ENCODE results near the gene SACS. TPM values are rescaled to one million over a fixed set of nuclear protein-coding genes. Genes with fewer than 3 reads are reported as not detected.

SACS gene
- total RNA-seq, 1 donor from 2014 or later: 75.4 TPM

DNA sequence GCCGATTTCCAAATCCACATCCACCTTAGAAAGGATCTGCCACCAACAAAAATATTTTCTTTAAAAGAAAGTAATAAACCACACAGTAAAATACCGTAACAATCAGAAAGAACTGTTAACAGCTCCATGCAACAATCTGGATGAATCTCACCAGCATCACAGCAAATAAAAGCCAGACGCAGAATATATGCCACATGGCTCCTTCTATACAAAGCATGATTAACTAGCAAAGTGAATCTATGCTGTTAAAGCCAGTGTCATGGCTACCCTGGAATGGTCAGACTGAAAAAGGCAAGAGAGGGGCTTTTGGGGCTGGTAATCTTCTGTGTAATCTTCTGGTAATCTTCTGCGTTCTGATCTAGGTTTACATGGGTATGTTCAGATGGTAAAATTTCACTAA is 81.3 kb downstream of the SACS start:
- no peak for DNase-seq (ENCODE audit: low read depth, low spot score)
- Mint-ChIP-seq H3K36me3 (ENCODE audit: low read depth) (peaks cover 44% of the 10 kb centered on the region), H3K9me3 (peaks cover 2% of the 10 kb centered on the region), H3K27me3 (ENCODE audit: low read depth) (no peaks in the 10 kb centered on the region), H3K4me1 (peaks cover 12% of the 10 kb centered on the region), H3K27ac (ENCODE audit: unreplicated experiment) (no peak overlapping the region), H3K4me3 (no peak overlapping the region)
- TF ChIP-seq, protein P1, sequence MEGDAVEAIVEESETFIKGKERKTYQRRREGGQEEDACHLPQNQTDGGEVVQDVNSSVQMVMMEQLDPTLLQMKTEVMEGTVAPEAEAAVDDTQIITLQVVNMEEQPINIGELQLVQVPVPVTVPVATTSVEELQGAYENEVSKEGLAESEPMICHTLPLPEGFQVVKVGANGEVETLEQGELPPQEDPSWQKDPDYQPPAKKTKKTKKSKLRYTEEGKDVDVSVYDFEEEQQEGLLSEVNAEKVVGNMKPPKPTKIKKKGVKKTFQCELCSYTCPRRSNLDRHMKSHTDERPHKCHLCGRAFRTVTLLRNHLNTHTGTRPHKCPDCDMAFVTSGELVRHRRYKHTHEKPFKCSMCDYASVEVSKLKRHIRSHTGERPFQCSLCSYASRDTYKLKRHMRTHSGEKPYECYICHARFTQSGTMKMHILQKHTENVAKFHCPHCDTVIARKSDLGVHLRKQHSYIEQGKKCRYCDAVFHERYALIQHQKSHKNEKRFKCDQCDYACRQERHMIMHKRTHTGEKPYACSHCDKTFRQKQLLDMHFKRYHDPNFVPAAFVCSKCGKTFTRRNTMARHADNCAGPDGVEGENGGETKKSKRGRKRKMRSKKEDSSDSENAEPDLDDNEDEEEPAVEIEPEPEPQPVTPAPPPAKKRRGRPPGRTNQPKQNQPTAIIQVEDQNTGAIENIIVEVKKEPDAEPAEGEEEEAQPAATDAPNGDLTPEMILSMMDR (conservative IDR thresholded peaks at IDR 0.05): no peak

DNA sequence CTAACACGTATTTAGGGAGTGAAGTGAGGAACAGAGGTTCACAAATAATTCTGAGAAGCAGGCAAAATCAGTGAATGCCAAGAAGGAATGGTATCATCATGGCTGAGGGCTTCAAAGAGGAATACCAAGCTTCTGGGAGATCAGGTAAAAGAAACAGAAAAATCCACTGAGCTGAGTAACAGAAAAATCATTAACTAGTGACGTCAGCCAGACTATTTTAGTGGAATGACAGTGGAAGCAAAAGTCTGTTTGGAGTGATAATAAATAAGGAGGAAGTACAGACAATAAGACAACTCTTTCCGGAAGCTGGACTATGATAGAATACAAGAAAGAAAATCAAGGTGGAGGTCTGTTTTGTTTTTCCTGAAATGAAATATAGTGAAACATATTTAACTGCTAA is 83.5 kb downstream of the SACS start:
- H3K27me3 Mint-ChIP-seq (ENCODE audit: low read depth): no peaks in the 10 kb centered on the region
- H3K36me3 Mint-ChIP-seq (ENCODE audit: low read depth): peaks cover 51% of the 10 kb centered on the region
- H3K9me3 Mint-ChIP-seq: peaks cover 2% of the 10 kb centered on the region
- TF ChIP-seq, protein P1 (conservative IDR thresholded peaks at IDR 0.05): no peak
- DNase-seq (ENCODE audit: low read depth, low spot score): no peak
- H3K4me3 Mint-ChIP-seq: no peak overlapping the region
- peaks cover 16% of the 10 kb centered on the region for H3K4me1 Mint-ChIP-seq
- H3K27ac Mint-ChIP-seq (ENCODE audit: unreplicated experiment): no peak overlapping the region

DNA sequence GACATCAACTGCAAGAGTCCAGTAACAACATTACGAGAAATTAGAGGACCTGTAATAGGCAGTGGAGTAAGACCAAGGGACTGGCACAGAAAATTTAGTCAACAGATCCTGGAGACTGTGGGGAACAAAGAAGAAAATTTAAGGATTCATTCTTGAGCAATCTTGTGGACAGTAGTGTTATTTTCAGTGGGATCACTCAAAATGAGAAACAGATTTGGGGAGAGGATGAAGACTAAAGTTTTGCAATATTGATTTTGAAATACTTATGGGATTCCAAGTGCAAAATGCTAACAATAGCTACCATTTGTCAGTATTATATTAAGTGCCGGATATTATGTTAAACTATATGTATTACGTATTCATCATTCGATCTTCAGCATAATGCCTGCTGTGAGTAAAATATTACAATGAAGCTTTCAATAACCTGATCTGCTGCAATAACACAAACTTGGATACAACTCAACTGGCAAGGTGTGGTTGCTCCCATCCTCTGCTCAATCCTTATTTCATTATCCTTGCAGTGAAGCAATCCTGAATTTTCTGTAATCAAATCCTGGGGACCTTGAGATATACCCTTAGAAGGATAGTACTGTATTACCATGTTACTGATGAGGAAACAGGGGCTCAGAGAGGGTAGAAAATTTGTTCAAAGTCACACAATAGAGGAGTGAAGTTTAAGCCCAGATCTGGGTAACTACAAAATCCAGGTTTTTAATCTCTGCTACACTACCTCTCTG is 84.2 kb downstream of the SACS start:
- H3K27ac Mint-ChIP-seq (ENCODE audit: unreplicated experiment): peak overlapping the region; percentile 40
- peaks cover 53% of the 10 kb centered on the region for H3K36me3 Mint-ChIP-seq (ENCODE audit: low read depth)
- no peak overlapping the region for H3K4me3 Mint-ChIP-seq
- H3K9me3 Mint-ChIP-seq: peaks cover 2% of the 10 kb centered on the region
- TF ChIP-seq, protein P1 (conservative IDR thresholded peaks at IDR 0.05): no peak
- no peak for DNase-seq (ENCODE audit: low read depth, low spot score)
- H3K4me1 Mint-ChIP-seq: peaks cover 22% of the 10 kb centered on the region
- H3K27me3 Mint-ChIP-seq (ENCODE audit: low read depth): no peaks in the 10 kb centered on the region

DNA sequence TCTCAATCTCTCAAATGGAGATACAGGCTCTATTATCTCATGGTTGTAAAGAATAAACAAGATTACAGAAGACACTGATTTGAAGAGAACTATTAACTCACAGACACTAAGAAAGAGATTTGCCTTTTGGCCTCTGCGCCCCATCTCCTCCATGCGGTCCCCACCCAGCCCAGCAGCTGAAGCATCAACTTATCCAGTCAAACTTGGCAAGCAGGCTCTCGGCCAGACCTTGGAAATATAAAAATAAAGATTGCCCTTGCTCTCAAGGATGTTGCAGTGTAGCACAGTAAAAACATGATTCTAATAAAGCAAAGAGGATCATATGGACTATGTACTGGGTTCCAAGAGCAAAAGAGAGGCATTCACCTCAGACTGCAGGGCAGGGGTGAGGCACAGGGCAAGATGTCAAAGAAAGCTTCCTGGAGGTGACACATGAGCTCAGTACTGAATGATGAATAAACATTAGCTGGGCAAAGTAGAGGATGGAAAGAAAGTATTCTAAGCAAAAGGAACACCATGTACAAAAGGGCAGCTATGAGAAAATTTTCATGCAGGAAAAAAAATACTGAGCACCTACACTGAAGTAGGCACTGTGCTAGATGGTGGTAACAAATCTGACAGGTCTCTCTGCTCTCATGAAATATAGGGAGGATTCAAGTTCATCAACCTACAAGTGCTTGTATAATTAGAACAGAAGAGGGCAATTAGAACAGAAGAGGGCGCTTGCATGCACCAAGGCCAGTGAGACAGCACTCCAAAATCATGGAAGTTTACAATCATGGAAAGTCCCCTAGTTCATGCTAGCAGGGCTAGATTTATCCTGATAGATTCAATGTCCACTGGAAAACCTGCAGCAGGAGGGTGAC is 85.0 kb downstream of the SACS start:
- Mint-ChIP-seq H3K27ac (ENCODE audit: unreplicated experiment) (peak overlapping the region; percentile 40), H3K9me3 (peaks cover 2% of the 10 kb centered on the region), H3K4me3 (no peak overlapping the region), H3K36me3 (ENCODE audit: low read depth) (peaks cover 60% of the 10 kb centered on the region), H3K27me3 (ENCODE audit: low read depth) (no peaks in the 10 kb centered on the region), H3K4me1 (peaks cover 22% of the 10 kb centered on the region)
- TF ChIP-seq, protein P1 (conservative IDR thresholded peaks at IDR 0.05): no peak
- no peak for DNase-seq (ENCODE audit: low read depth, low spot score)

DNA sequence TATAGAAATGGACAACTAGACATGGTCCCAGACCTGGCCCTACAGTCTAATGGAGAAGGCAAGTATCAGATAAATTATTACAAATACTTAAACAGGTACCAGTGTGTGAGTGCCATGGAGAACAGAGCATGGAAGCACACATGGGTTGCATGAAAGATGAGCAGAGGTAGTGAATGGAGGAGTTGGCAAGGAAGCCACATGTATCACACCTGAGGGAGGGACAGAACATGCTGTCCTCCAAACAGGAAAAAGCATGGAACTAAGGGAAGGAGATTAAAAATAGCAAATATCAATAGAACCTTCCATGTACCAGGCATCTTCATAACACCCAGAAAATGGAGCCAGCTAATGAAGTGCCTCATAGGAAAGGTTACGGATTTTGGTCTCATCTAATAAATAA is 85.9 kb downstream of the SACS start:
- Mint-ChIP-seq H3K27ac (ENCODE audit: unreplicated experiment) (no peak overlapping the region), H3K36me3 (ENCODE audit: low read depth) (peaks cover 60% of the 10 kb centered on the region), H3K9me3 (peaks cover 2% of the 10 kb centered on the region), H3K27me3 (ENCODE audit: low read depth) (no peaks in the 10 kb centered on the region), H3K4me1 (peaks cover 22% of the 10 kb centered on the region), H3K4me3 (no peak overlapping the region)
- DNase-seq (ENCODE audit: low read depth, low spot score): no peak
- TF ChIP-seq, protein P1 (conservative IDR thresholded peaks at IDR 0.05): no peak

Measured in neural crest cell (in vitro differentiated cells).